A549 (cell line): Measurements from ENCODE around the gene C7. TPM values are rescaled to one million over a fixed set of nuclear protein-coding genes. Genes with fewer than 3 reads are reported as not detected.

Experiments
- ATAC-seq, 2 experiments: fragments of 200-7000 bp in 1 of 2; fragments of >200 bp in 1 of 2; cut with Nextera tagmentation in 1 of 2; cut with Tn5 transposase in 1 of 2; 3 replicates each; pipeline versions ENCODE4 v1.8.0 to v1.9.1; 2018 to 2020; ENCODE audit warnings: mild to moderate bottlenecking in 1 of 2, moderate library complexity in 1 of 2
- CTCF ChIA-PET: fragments of 300-600 bp; sonication (Branson Sonifier 250); formaldehyde crosslinking; extraction: SDS; loops from one replicate; lab custom pipeline; 2021; ENCODE audit warnings: antibody characterized with exemption, inconsistent platforms; lab: Yijun Ruan, JAX
- POLR2A ChIA-PET: fragments of 350-600 bp; formaldehyde crosslinking; extraction: SDS; loops from one replicate; lab custom pipeline; 2021; ENCODE audit warnings: antibody characterized with exemption, inconsistent platforms; lab: Yijun Ruan, JAX
- DNase-seq, 2 experiments: peaks; one replicate each; pipeline versions ENCODE4 v3.0.0 to v3.0.0-alpha.2; 2011 to 2016; ENCODE audit warnings: low read depth in 1 of 2, low spot score in 1 of 2
- FAIRE-seq: peaks from 2 replicates; lab custom pipeline; 2011; peaks lifted over from hg19 to GRCh38; lab: Jason Lieb, UNC
- H3K27ac ChIP-seq, 2 experiments: fragments of >200 bp; sonication (Bioruptor Twin); formaldehyde crosslinking; 3 replicates each; pipeline ENCODE4 v1.5.1; 2016 to 2017
- H3K4me1 ChIP-seq: fragments of >200 bp; sonication (Bioruptor Twin); formaldehyde crosslinking; 3 replicates; pipeline ENCODE4 v1.6.1; 2016
- H3K4me2 ChIP-seq: fragments of >200 bp; sonication (Bioruptor Twin); formaldehyde crosslinking; 3 replicates; pipeline ENCODE4 v1.6.1; 2016
- H3K4me3 ChIP-seq: fragments of >200 bp; sonication (Bioruptor Twin); formaldehyde crosslinking; 3 replicates; pipeline ENCODE4 v1.5.1; 2016
- H3K9me3 ChIP-seq: fragments of >200 bp; sonication (Bioruptor Twin); formaldehyde crosslinking; 3 replicates; pipeline ENCODE4 v1.6.1; 2016
- BHLHE40 ChIP-seq: IDR thresholded peaks from 2 replicates; pipeline ENCODE4 v1.6.1; 2012; ENCODE audit warnings: low read depth, low read length, inconsistent platforms
- CBX2 ChIP-seq: fragments of 200-600 bp; sonication (generic); IDR thresholded peaks from 2 replicates; pipeline ENCODE4 v1.6.1; 2016; ENCODE audit warnings: low read depth, mild to moderate bottlenecking, borderline replicate concordance
- CBX8 ChIP-seq: fragments of 200-600 bp; sonication (generic); IDR thresholded peaks from 2 replicates; pipeline ENCODE4 v1.6.1; 2016
- CEBPB ChIP-seq, 2 experiments: fragments of >200 bp in 1 of 2; sonication (Bioruptor Twin) in 1 of 2; formaldehyde crosslinking in 1 of 2; IDR thresholded peaks; 2 replicates each; pipeline ENCODE4 v1.6.1; 2012 to 2016
- CHD2 ChIP-seq: fragments of 150-350 bp; IDR thresholded peaks from 2 replicates; pipeline ENCODE4 v1.6.1; 2014; ENCODE audit warnings: low read length; ENCODE audit not compliant: partially characterized antibody
- E2F6 ChIP-seq: IDR thresholded peaks from 2 replicates; pipeline ENCODE4 v1.6.1; 2012; ENCODE audit warnings: low read depth, borderline replicate concordance
- EHF ChIP-seq: fragments of 250-450 bp; sonication (Bioruptor Pico); IDR thresholded peaks from 2 replicates; pipeline ENCODE4 v1.5.0; 2020; ENCODE audit warnings: mild to moderate bottlenecking
- ELK1 ChIP-seq: fragments of 150-350 bp; IDR thresholded peaks from 2 replicates; pipeline ENCODE4 v1.6.1; 2014; ENCODE audit warnings: low read depth, mild to moderate bottlenecking, low read length
- EP300 ChIP-seq, 2 experiments: fragments of >200 bp; sonication (Bioruptor Twin); formaldehyde crosslinking; IDR thresholded peaks; 2 replicates in 1 of 2; 3 replicates in 1 of 2; pipeline ENCODE4 v1.6.1; 2016 to 2017
- FOSB ChIP-seq: fragments of 250-450 bp; sonication (Bioruptor Pico); IDR thresholded peaks from 2 replicates; pipeline ENCODE4 v1.5.0; 2020; ENCODE audit warnings: mild to moderate bottlenecking, moderate library complexity
- FOSL2 ChIP-seq, 2 experiments: fragments of 450-650 bp in 1 of 2; fragments of >200 bp in 1 of 2; sonication (Bioruptor Twin) in 1 of 2; formaldehyde crosslinking; IDR thresholded peaks; 2 replicates each; pipeline versions ENCODE4 v1.5.0 to v1.6.1; 2016 to 2020; ENCODE audit warnings: mild to moderate bottlenecking in 1 of 2, moderate library complexity in 1 of 2
- FOXS1 ChIP-seq: fragments of 250-450 bp; sonication (Bioruptor Pico); IDR thresholded peaks from 2 replicates; pipeline ENCODE4 v1.5.0; 2020; ENCODE audit warnings: mild to moderate bottlenecking, moderate library complexity
- GATA3 ChIP-seq: IDR thresholded peaks from 2 replicates; pipeline ENCODE4 v1.6.1; 2012; ENCODE audit warnings: borderline replicate concordance
- HEYL ChIP-seq: fragments of 250-450 bp; sonication (Bioruptor Pico); IDR thresholded peaks from 2 replicates; pipeline ENCODE4 v1.8.0; 2021; ENCODE audit warnings: mild to moderate bottlenecking, moderate library complexity
- HMGXB4 ChIP-seq: fragments of 250-450 bp; sonication (Bioruptor Pico); IDR thresholded peaks from 2 replicates; pipeline ENCODE4 v1.5.0; 2021; ENCODE audit warnings: mild to moderate bottlenecking, moderate library complexity, borderline replicate concordance
- HOXB5 ChIP-seq: fragments of 250-450 bp; sonication (Bioruptor Pico); IDR thresholded peaks from 2 replicates; pipeline ENCODE4 v1.5.0; 2020; ENCODE audit warnings: mild to moderate bottlenecking, moderate library complexity
- JUNB ChIP-seq: fragments of >200 bp; sonication (Bioruptor Twin); formaldehyde crosslinking; IDR thresholded peaks from 2 replicates; pipeline ENCODE4 v1.6.1; 2016
- KDM5A ChIP-seq: fragments of 200-600 bp; sonication (generic); IDR thresholded peaks from 2 replicates; pipeline ENCODE4 v1.6.1; 2016; ENCODE audit warnings: antibody characterized with exemption, mild to moderate bottlenecking
- MAX ChIP-seq: IDR thresholded peaks from 2 replicates; pipeline ENCODE4 v1.6.1; 2012
- NR3C1 ChIP-seq: fragments of >200 bp; sonication (Bioruptor Twin); formaldehyde crosslinking; IDR thresholded peaks from 3 replicates; pipeline ENCODE4 v1.6.1; 2017
- PBX3 ChIP-seq: IDR thresholded peaks from 2 replicates; pipeline ENCODE4 v1.6.1; 2012
- POLR2A ChIP-seq: IDR thresholded peaks from 2 replicates; pipeline ENCODE4 v1.6.1; 2012; ENCODE audit warnings: mild to moderate bottlenecking, low read length
- REST ChIP-seq: fragments of 200-600 bp; sonication (generic); IDR thresholded peaks from 2 replicates; pipeline ENCODE4 v1.6.1; 2016; ENCODE audit warnings: antibody characterized with exemption, mild to moderate bottlenecking, moderate library complexity
- SREBF2 ChIP-seq: fragments of 450-650 bp; IDR thresholded peaks from 2 replicates; pipeline ENCODE4 v1.6.1; 2014; ENCODE audit warnings: mild to moderate bottlenecking, moderate library complexity
- TFCP2L1 ChIP-seq: fragments of 250-450 bp; sonication (Bioruptor Pico); IDR thresholded peaks from 2 replicates; pipeline ENCODE4 v1.5.0; 2021; ENCODE audit warnings: mild to moderate bottlenecking
- USF2 ChIP-seq: fragments of 450-650 bp; IDR thresholded peaks from 2 replicates; pipeline ENCODE4 v1.6.1; 2014; ENCODE audit warnings: antibody characterized with exemption
- ZFP36 ChIP-seq: fragments of 450-650 bp; IDR thresholded peaks from 2 replicates; pipeline ENCODE4 v1.6.1; 2014; ENCODE audit warnings: borderline replicate concordance; ENCODE audit not compliant: partially characterized antibody
- ZNF302 ChIP-seq: fragments of 250-450 bp; sonication (Bioruptor Pico); IDR thresholded peaks from 2 replicates; pipeline ENCODE4 v1.9.0; 2021; ENCODE audit warnings: inconsistent platforms, mild to moderate bottlenecking, moderate library complexity
- ZSCAN20 ChIP-seq: fragments of 250-450 bp; sonication (Bioruptor Pico); IDR thresholded peaks from 2 replicates; pipeline ENCODE4 v1.8.0; 2022; ENCODE audit warnings: mild to moderate bottlenecking, moderate library complexity
- WGBS: methylation state at CpG from one replicate; pipeline ENCODE4 v1.1.6; 2017; ENCODE audit errors: missing lambda C conversion rate; 5-methylcytosine and 5-hydroxymethylcytosine counted together
- polyA plus RNA-seq, 4 experiments: library from polyadenylated mRNA; depleted of rRNA in 3 of 4; stranded (reverse); fragments of >200 nt; fragmentation: RNase III in 1 of 4; extraction: RNeasy Plus Mini Kit Qiagen cat#74134 plus additional on column Dnase treatment in 1 of 4; gene quantifications; 2 replicates in 3 of 4; 3 replicates in 1 of 4; pipeline ENCODE4 v1.2.3, GENCODE V29; 2011 to 2017

C7 gene
- polyA plus RNA-seq, 2 of the 4 experiments (the other 2 are of a cell fraction): not detected

GRCh38 chr5:40999966-41000365 lies 90.7 kb downstream of the C7 start:
- no peak for DNase-seq
- H3K4me1 ChIP-seq: no peaks in the 10 kb centered on the region
- CTCF ChIA-PET: no interaction called here
- H3K4me3 ChIP-seq: no peak overlapping the region
- no peak overlapping the region for H3K27ac ChIP-seq
- 54% methylated on average over 4 of the region's 4 CpGs for WGBS
- no peak for FAIRE-seq
- no peak for TF ChIP-seq JUNB
- TF ChIP-seq KDM5A: no peak
- no peak for TF ChIP-seq HMGXB4 (CRISPR knock-in tag)
- TF ChIP-seq CBX2: no peak
- TF ChIP-seq ZFP36: no peak
- TF ChIP-seq FOXS1 (CRISPR knock-in tag): no peak
- no peak for TF ChIP-seq FOSB (CRISPR knock-in tag)
- TF ChIP-seq E2F6: no peak
- no peak for TF ChIP-seq BHLHE40
- TF ChIP-seq PBX3: no peak
- no peak for TF ChIP-seq POLR2A
- no peak for TF ChIP-seq CHD2
- no peak for TF ChIP-seq CBX8
- TF ChIP-seq ZSCAN20 (CRISPR knock-in tag): no peak
- no peak for TF ChIP-seq EP300 (IDR thresholded peaks at IDR 0.05)
- TF ChIP-seq ELK1: no peak
- TF ChIP-seq USF2: no peak
- TF ChIP-seq EHF (CRISPR knock-in tag): no peak
- no peak for TF ChIP-seq SREBF2
- TF ChIP-seq CEBPB (IDR thresholded peaks at IDR 0.05): no peak
- POLR2A ChIA-PET: no interaction called here
- no peak overlapping the region for H3K4me2 ChIP-seq
- ATAC-seq: no peak
- no peaks in the 10 kb centered on the region for H3K9me3 ChIP-seq

- H3K4me1 ChIP-seq: no peaks in the 10 kb centered on the region
- DNase-seq (no peak), FAIRE-seq (no peak), ATAC-seq (no peak)
- ChIA-PET POLR2A (no interaction called here), CTCF (no interaction called here)
- no peaks in the 10 kb centered on the region for H3K9me3 ChIP-seq
- no peak overlapping the region for H3K4me2 ChIP-seq
- 17% methylated on average over 3 of the region's 3 CpGs for WGBS
- H3K27ac ChIP-seq: no peak overlapping the region
- no peak overlapping the region for H3K4me3 ChIP-seq
- TF ChIP-seq ZNF302 (CRISPR knock-in tag) (no peak), NR3C1 (no peak), MAX (no peak), REST (no peak), FOSL2 (IDR thresholded peaks at IDR 0.05) (no peak), FOSL2 (CRISPR knock-in tag; IDR thresholded peaks at IDR 0.05) (no peak), PBX3 (no peak), GATA3 (no peak), TFCP2L1 (CRISPR knock-in tag) (no peak), FOSB (CRISPR knock-in tag) (no peak), HEYL (CRISPR knock-in tag) (no peak), HOXB5 (CRISPR knock-in tag) (no peak), CBX8 (no peak)
These were observed 94.5 kb downstream of the C7 start for GRCh38 chr5:41003670-41004376.
